DND-41 (cell line): Measurements from ENCODE around the gene SLC66A2.

Experiments used
- ATAC-seq: fragments of 200-7000 bp; cut with Tn5 transposase; 3 replicates; pipeline ENCODE4 v1.9.1; 2021; ENCODE audit warnings: low read depth; ENCODE audit not compliant: insufficient read depth
- DNase-seq: peaks from one replicate; pipeline ENCODE4 v3.0.0-alpha.2; 2020
- H2AFZ ChIP-seq: 2 replicates; pipeline ENCODE4 v1.6.0; 2012; ENCODE audit warnings: low read depth, low read length
- H3K27ac ChIP-seq: 2 replicates; pipeline ENCODE4 v1.5.1; 2012; ENCODE audit warnings: low read length, inconsistent platforms
- H3K27me3 ChIP-seq: fragments of 200-600 bp; sonication (generic); 2 replicates; pipeline ENCODE4 v1.6.0; 2012; ENCODE audit warnings: low read length, mild to moderate bottlenecking, inconsistent platforms; ENCODE audit not compliant: insufficient read depth, poor library complexity
- H3K36me3 ChIP-seq: 2 replicates; pipeline ENCODE4 v1.5.1; 2012; ENCODE audit warnings: low read length, inconsistent platforms; ENCODE audit not compliant: insufficient read depth
- H3K4me1 ChIP-seq: 2 replicates; pipeline ENCODE4 v1.5.1; 2012; ENCODE audit warnings: mild to moderate bottlenecking, low read length; ENCODE audit not compliant: insufficient read depth
- H3K4me2 ChIP-seq: 2 replicates; pipeline ENCODE4 v1.6.0; 2012; ENCODE audit warnings: mild to moderate bottlenecking, moderate library complexity, low read length, inconsistent platforms; ENCODE audit not compliant: insufficient read depth
- H3K4me3 ChIP-seq, 2 experiments: fragments of 200-600 bp in 1 of 2; shearing (Covaris generic) in 1 of 2; 2 replicates each; pipeline ENCODE4 v1.5.1; 2012 to 2016; ENCODE audit warnings: inconsistent platforms in 2 of 2, low read length in 2 of 2, mild to moderate bottlenecking in 2 of 2, low read depth in 1 of 2, moderate library complexity in 1 of 2
- H3K79me2 ChIP-seq: 2 replicates; pipeline ENCODE4 v1.6.0; 2012; ENCODE audit warnings: low read length, inconsistent platforms; ENCODE audit not compliant: insufficient read depth
- H3K9ac ChIP-seq: 2 replicates; pipeline ENCODE4 v1.6.0; 2012; ENCODE audit warnings: low read depth, mild to moderate bottlenecking, inconsistent platforms, low read length, moderate library complexity
- H3K9me3 ChIP-seq: 2 replicates; pipeline ENCODE4 v1.5.1; 2012; ENCODE audit warnings: low read length, moderate library complexity, mild to moderate bottlenecking, inconsistent platforms; ENCODE audit not compliant: insufficient read depth, severe bottlenecking
- H4K20me1 ChIP-seq: 2 replicates; pipeline ENCODE4 v1.6.0; 2012; ENCODE audit warnings: low read length; ENCODE audit not compliant: insufficient read depth
- EZH2 ChIP-seq: IDR thresholded peaks from 3 replicates; pipeline ENCODE4 v1.6.1; 2012; ENCODE audit warnings: borderline replicate concordance, low read depth, mild to moderate bottlenecking, moderate library complexity, low read length, inconsistent platforms; ENCODE audit not compliant: severe bottlenecking
- TF ChIP-seq, protein P1 (sequence below): IDR thresholded peaks from 2 replicates; pipeline ENCODE4 v1.5.1; 2012; ENCODE audit warnings: borderline replicate concordance, low read length, moderate library complexity, mild to moderate bottlenecking; ENCODE audit not compliant: poor library complexity, severe bottlenecking; ENCODE audit errors: extremely low read depth

SLC66A2 gene

DNA sequence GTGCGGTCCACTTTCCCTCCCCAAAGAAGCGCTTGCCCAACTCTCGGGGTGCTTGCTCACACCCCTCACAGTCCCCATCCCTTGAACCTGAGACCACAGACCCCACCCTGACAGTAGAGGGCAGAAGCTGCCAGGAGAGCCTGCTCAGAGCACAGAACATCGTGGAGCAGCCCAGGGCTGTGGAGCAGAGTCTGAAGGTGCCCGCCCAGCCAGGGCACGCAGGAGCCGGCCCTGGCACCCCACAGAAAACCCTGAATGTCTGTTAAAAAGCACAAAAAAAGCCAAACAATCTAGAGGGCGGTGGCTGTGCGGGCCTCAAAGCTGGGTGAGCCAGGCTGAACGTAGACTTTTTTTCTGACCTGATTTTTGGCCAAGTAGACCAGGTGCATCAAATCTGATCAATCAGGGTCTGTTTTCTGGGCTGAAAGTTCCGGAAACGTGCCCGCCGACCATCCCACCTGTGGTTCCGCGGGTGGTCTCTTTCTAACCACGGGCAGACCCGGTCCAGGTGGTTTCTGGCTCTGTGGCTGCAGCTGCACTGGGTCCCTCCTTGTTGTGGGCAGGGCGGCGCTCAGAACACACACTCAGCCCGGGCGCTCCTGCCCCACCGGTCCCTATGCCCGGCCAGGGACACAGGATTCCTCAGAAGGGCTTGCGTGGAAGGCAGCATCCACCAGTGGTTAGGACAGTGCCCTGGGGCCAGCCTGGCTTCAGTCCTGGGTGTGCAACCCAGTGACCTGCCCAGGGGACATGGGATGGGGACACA, 66.3 kb downstream of the SLC66A2 start:
- Histone ChIP-seq H3K27me3 (no peaks in the 10 kb centered on the region), H3K4me1 (peaks cover 2% of the 10 kb centered on the region; the same call in 1 of the 2 replicates), H3K4me3 (no peak overlapping the region), H3K9ac (no peak overlapping the region), H3K4me2 (no peak overlapping the region), H3K36me3 (no peaks in the 10 kb centered on the region), H4K20me1 (no peaks in the 10 kb centered on the region), H2AFZ (no peak overlapping the region), H3K27ac (no peak overlapping the region), H3K9me3 (peaks cover 3% of the 10 kb centered on the region), H3K79me2 (no peaks in the 10 kb centered on the region)
- ATAC-seq = peak; percentile 66
- no peak for TF ChIP-seq EZH2
- TF ChIP-seq, protein P1, sequence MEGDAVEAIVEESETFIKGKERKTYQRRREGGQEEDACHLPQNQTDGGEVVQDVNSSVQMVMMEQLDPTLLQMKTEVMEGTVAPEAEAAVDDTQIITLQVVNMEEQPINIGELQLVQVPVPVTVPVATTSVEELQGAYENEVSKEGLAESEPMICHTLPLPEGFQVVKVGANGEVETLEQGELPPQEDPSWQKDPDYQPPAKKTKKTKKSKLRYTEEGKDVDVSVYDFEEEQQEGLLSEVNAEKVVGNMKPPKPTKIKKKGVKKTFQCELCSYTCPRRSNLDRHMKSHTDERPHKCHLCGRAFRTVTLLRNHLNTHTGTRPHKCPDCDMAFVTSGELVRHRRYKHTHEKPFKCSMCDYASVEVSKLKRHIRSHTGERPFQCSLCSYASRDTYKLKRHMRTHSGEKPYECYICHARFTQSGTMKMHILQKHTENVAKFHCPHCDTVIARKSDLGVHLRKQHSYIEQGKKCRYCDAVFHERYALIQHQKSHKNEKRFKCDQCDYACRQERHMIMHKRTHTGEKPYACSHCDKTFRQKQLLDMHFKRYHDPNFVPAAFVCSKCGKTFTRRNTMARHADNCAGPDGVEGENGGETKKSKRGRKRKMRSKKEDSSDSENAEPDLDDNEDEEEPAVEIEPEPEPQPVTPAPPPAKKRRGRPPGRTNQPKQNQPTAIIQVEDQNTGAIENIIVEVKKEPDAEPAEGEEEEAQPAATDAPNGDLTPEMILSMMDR = peak; percentile 22
- DNase-seq = peak; percentile 49

DNA sequence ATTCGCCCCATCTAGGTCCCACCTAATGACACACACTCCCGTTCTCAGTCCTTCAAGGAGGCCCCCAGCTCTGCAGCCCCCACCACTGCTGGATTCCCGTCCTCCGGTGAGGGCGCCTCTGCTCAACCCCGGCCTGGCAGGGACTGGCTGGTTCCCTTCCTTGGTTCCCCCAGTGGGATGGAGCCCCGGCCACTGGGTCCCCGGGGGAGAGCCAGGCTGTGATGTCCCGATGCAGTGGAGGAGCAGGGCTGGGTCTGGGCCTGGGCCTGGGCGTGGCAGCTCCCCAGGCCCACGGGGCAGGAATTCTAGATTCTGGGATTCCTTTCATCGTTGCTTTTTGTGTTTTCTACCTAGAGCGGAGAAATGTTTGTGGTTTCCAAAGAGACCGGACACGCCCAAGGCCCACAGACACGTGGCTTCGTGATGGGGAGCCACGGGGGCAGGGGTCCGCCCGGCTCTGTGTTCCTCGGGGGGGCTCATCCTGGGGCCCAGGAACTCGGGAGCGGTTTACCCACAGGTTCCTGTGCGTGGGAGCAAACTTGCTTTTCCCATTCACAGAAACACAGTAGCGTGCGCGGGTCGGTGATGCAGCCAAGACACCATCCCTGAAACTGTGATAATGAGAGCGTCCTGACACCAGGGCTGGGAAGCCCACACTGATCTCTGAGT, 67.0 kb downstream of the SLC66A2 start:
- no peak for ATAC-seq
- peaks cover 3% of the 10 kb centered on the region for H3K9me3 ChIP-seq

DNA sequence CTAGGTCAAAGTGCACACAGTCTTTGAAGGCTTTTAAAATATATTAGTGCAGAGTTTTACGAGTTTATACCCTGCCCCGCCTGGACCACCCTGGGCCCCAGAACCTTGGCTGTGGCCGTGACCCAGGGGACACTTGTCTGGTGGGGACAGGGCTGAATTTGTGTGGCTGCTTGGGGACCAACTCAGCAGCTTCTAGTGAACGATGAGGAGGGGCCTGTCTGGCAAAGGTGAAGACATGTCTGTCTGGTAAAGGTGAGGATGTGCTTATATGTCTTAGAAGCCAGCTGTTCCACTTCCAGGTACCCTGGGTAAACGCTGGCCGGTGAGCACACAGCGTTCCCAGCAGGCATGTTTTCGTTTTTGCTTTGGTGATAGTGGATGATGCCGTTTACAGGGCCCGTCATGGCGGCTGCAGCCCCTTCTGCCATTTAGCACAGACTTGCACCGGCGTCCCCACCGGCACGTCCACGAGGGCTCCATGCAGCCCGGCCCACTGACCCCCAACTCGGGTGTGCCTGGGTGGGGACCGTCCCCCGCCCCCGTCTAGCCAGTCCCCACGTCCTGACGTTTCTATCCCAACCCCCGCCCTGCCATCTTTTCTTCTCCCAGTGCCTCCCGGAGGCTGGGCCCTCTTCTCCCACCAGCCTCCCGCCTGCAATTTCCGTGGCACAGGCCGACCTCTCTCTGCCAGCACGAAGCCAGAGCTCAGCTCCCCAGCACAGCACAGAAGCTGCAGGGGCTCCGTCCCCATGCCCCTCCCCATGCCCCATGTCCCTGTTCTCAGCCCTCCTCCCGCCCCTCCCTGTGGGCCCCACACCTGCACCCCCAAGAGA, 67.8 kb downstream of the SLC66A2 start:
- TF ChIP-seq, protein P1 = no peak
- no peak for TF ChIP-seq EZH2
- DNase-seq = no peak
- no peak for ATAC-seq
- no peak overlapping the region for H2AFZ ChIP-seq
- H3K27me3 ChIP-seq = no peaks in the 10 kb centered on the region
- H3K36me3 ChIP-seq = no peaks in the 10 kb centered on the region
- H3K4me3 ChIP-seq = no peak overlapping the region
- H3K4me1 ChIP-seq = peaks cover 2% of the 10 kb centered on the region; the same call in 1 of the 2 replicates
- H4K20me1 ChIP-seq = no peaks in the 10 kb centered on the region
- H3K27ac ChIP-seq = no peak overlapping the region
- no peak overlapping the region for H3K9ac ChIP-seq
- no peak overlapping the region for H3K4me2 ChIP-seq
- peaks cover 3% of the 10 kb centered on the region for H3K9me3 ChIP-seq
- no peaks in the 10 kb centered on the region for H3K79me2 ChIP-seq

More for the DNA sequence above, 67.0 kb downstream of the SLC66A2 start:
- Histone ChIP-seq H2AFZ (no peak overlapping the region), H3K27ac (no peak overlapping the region), H3K79me2 (no peaks in the 10 kb centered on the region), H3K9ac (no peak overlapping the region), H3K4me3 (no peak overlapping the region), H3K36me3 (no peaks in the 10 kb centered on the region), H3K4me1 (peaks cover 2% of the 10 kb centered on the region; the same call in 1 of the 2 replicates), H3K4me2 (no peak overlapping the region), H3K27me3 (no peaks in the 10 kb centered on the region), H4K20me1 (no peaks in the 10 kb centered on the region)
- DNase-seq = no peak
- TF ChIP-seq EZH2 = no peak
- TF ChIP-seq, protein P1 = no peak
